Kasumi-1 (cell line): ENCODE measurements around the gene ZBTB1.
"Not testable (repeated sequence)": the region's sequence is repeated elsewhere in the genome, so short reads cannot be mapped to it uniquely, and the experiment has no call there.

ENCODE experiments used
- DNase-seq, 2 experiments: peaks; one replicate each; lab custom pipeline; 2025; lab: John Stamatoyannopoulos, UW

ZBTB1 gene

GRCh38 chr14:64496764-64497163, 7.8 kb upstream of the ZBTB1 start:
- no peak for DNase-seq

- no peak for DNase-seq
Measured at GRCh38 chr14:64500088-64500487, 4.5 kb upstream of the ZBTB1 start.

- DNase-seq: no peak
Measured at GRCh38 chr14:64501411-64502171, 3.0 kb upstream of the ZBTB1 start.

- DNase-seq: no peak
Measured at GRCh38 chr14:64502456-64502855, 2.1 kb upstream of the ZBTB1 start.

- peak in 1 of 2 experiments; percentile 30 for DNase-seq
Measured at GRCh38 chr14:64502887-64503433, 1.6 kb upstream of the ZBTB1 start.

- DNase-seq: peak; percentile 73 to 79
Measured at GRCh38 chr14:64503434-64504309, 898 bp upstream of the ZBTB1 start, which contains the start of gene ZBTB25. Gene ZBTB25, minus strand, starts transcription at chr14:64503838. Its CDS starts 13,305 bp downstream, at chr14:64490533.

GRCh38 chr14:64504897-64505794, 576 bp downstream of the ZBTB1 start:
- peak; percentile 86 to 89 for DNase-seq

GRCh38 chr14:64506721-64507120, 2.2 kb downstream of the ZBTB1 start:
- peak in 1 of 2 experiments; percentile 16 for DNase-seq

GRCh38 chr14:64507376-64508156, 3.0 kb downstream of the ZBTB1 start:
- DNase-seq: no peak

- DNase-seq: peak; percentile 17 to 18
Measured at GRCh38 chr14:64508215-64508776, 3.7 kb downstream of the ZBTB1 start.

- DNase-seq: no peak
Measured at GRCh38 chr14:64509036-64509435, 4.5 kb downstream of the ZBTB1 start.

- peak; percentile 83 to 90 for DNase-seq
Measured at GRCh38 chr14:64510825-64511671, 6.5 kb downstream of the ZBTB1 start.

- no peak for DNase-seq
Measured at GRCh38 chr14:64513271-64513670, 8.7 kb downstream of the ZBTB1 start.

- DNase-seq: no peak
Measured at GRCh38 chr14:64515053-64515452, 10.5 kb downstream of the ZBTB1 start.

- no peak for DNase-seq
Measured at GRCh38 chr14:64516969-64517368, 12.4 kb downstream of the ZBTB1 start.

- DNase-seq: not testable (repeated sequence)
Measured at GRCh38 chr14:64517667-64518066, 13.1 kb downstream of the ZBTB1 start.

- no peak for DNase-seq
Measured at GRCh38 chr14:64518229-64518628, 13.7 kb downstream of the ZBTB1 start.

GRCh38 chr14:64520699-64521098, 16.1 kb downstream of the ZBTB1 start:
- DNase-seq: no peak

- DNase-seq: no peak
Measured at GRCh38 chr14:64522591-64523355, 18.2 kb downstream of the ZBTB1 start.
